NCI-H524 (cell line): Measurements from ENCODE around the gene PALMD.

Experiments
- DNase-seq, 2 experiments: peaks; one replicate each; lab custom pipeline; 2025; lab: John Stamatoyannopoulos, UW

The PALMD gene, protein sequence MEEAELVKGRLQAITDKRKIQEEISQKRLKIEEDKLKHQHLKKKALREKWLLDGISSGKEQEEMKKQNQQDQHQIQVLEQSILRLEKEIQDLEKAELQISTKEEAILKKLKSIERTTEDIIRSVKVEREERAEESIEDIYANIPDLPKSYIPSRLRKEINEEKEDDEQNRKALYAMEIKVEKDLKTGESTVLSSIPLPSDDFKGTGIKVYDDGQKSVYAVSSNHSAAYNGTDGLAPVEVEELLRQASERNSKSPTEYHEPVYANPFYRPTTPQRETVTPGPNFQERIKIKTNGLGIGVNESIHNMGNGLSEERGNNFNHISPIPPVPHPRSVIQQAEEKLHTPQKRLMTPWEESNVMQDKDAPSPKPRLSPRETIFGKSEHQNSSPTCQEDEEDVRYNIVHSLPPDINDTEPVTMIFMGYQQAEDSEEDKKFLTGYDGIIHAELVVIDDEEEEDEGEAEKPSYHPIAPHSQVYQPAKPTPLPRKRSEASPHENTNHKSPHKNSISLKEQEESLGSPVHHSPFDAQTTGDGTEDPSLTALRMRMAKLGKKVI

DNA sequence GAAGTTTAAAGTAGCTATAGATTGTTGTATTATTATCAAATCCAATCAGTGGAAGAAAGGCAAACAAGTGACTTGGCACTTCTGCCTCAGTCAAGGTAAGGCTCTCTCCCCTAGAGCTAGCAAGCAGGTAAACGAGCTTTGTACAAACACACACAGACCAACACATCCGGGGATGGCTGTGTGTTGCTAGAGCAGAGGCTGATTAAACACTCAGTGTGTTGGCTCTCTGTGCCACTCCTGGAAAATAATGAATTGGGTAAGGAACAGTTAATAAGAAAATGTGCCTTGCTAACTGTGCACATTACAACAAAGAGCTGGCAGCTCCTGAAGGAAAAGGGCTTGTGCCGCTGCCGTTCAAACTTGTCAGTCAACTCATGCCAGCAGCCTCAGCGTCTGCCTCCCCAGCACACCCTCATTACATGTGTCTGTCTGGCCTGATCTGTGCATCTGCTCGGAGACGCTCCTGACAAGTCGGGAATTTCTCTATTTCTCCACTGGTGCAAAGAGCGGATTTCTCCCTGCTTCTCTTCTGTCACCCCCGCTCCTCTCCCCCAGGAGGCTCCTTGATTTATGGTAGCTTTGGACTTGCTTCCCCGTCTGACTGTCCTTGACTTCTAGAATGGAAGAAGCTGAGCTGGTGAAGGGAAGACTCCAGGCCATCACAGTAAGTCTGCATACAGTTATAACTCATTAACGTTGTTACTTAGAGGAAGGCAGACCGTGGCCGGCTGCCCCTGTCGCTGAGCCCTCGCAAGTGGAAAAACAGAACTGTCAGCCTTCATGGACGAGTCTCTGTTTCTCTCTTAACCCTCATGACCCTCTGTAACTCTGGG lies at the start of gene PALMD:
Gene PALMD, plus strand, starts transcription at position 415 of the 833 bp plus-strand sequence. Its CDS starts 205 bp downstream, at position 620.
- DNase-seq, result peak; percentile 79 to 82

DNA sequence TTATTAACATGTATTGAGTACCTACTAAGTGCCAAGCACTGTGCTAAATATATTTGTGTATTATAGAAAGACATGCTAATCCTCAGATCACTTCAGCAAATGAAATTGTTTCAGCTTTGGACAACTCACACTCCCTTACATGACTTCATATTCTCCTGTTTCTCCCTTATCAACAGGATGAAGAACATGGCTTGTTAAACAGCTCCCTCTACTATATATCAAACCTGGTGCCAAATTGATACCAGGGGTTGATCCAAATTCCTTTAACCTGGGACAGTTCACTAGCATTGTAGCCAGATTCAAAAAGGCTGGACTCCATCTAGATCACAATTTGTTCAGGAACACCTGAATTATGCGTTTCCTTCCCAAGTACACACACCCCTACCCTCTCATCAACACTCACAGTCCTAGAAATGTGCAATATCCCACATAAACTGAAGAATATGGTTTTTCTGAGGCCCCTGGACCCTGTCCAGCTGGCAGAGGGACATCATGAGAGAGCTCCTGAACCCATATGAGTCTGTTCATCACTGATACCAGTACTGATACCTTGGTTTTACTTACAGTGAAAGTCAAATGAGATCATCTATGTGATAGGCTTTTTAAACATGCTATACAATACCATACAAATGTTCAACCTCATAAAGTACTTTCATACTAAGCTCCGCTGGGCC lies 47.0 kb upstream of the PALMD start:
- DNase-seq, result no peak

DNA sequence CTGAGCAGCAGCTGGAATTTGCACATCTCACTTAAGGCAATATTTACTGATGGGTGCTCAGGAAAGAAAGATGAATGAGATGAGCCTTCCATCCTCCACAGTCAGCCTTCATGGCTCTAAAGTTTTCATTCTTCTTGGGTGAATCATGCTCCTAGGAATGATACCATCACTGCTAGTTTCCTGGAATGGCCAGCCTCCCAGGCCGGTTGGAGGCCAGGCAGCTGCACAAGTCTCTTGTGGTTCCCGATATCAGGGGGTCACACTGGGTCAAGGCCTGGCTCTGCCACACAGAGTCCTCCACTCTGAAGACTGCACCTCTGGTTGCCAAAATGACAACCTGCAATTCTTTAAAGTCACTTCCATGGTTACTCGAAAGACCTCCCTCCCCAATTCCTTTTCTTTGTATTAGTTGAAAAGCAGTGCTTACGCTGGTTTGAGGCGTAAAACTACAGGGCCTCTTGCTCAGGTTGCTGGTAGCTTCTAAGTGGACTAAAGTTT lies 46.2 kb upstream of the PALMD start:
- DNase-seq, result no peak

DNA sequence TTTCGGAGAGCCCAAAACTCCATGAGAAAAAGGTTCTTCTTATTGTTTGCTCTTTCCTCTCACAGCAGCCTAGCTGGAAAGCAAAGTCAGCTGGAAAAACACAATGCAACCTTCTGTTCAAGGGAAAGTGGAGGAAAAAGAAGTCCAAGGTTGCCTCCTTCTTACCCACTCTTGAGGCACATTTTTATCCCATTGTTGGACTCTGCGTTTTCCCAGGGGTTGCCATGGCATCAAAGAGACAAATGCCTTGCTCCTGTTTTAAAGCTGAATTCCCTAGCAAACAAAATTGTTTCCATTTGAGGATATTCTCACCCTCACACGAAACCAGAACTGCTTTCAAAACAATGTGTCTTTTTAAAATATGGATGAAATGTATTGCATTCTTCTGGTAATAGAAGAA lies 45.1 kb upstream of the PALMD start:
- DNase-seq, result no peak

DNA sequence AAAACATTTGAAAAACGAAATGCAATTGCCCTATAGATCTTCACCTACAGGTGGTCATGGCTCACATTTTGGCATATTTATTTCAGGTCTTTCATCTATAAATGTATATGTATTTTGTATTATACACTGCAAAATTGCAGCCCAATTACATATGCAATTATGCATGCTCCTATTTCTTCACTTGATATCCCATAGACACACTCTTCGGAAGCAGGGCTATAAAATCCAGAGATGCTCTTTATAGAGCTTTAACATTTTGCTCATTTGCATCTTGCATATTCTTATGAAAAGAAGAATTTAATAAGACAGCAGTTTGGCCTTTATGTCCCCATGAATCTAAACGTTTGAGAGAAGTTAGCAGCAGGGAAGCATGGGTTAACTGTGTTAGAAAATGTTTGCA lies 44.7 kb upstream of the PALMD start:
- DNase-seq, result no peak

DNA sequence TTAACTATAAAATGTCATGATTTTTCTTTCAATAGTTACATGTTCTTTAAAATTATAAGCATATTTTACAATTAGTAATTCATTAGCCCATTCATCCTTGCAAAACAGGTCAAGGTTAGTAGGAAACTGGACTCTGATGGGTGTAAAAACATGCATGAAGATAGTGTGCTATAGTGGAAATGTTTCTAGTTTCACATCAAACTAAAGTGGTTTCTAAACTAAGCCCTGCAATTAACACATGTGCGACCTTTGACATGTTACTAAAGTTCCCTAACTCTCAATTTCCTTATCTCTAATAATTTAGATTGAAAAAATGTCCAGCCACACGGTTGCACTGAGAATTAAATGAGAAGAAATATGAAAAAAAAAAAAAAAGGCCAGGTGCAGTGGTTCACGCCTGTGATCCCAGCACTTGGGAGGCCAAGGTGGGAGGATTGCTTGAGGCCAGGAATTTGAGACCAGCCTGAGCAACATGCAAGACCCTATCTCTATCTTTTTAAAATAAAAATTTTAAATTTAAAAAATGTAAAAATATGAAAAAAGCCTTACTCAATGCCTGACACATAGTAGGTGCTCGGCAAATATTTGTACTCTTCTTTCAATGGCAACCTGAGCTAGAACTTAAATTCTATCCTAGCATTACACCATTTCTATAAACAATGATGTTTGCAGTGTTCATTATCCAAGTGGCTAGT lies 44.1 kb upstream of the PALMD start:
- DNase-seq, result no peak

DNA sequence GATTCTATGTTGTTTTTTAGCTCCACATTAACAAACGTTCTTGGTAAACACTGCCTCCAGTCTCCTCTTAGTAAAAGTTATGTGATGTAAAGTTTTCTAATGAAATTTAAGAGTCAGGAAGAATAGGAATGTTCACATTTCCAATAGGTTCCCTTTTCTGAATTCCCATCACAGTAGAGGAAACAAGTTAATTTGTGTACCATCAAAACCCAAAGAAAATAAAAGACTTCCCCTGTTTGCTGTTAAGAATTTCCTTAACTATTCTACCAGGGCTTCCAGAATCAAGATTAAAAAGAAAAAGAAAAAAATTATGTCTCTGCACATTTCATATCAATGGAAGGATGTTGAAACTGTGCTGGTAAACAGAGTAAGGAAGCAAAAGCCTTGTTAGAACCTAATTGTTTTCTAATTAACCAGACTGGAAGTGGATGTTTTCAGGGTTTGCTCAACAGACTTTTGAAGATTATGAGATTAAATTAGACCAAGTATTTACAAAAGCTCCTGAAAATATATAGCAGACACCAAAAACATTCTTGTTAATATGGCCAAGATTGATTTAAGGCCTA lies 43.4 kb upstream of the PALMD start:
- no peak for DNase-seq

DNA sequence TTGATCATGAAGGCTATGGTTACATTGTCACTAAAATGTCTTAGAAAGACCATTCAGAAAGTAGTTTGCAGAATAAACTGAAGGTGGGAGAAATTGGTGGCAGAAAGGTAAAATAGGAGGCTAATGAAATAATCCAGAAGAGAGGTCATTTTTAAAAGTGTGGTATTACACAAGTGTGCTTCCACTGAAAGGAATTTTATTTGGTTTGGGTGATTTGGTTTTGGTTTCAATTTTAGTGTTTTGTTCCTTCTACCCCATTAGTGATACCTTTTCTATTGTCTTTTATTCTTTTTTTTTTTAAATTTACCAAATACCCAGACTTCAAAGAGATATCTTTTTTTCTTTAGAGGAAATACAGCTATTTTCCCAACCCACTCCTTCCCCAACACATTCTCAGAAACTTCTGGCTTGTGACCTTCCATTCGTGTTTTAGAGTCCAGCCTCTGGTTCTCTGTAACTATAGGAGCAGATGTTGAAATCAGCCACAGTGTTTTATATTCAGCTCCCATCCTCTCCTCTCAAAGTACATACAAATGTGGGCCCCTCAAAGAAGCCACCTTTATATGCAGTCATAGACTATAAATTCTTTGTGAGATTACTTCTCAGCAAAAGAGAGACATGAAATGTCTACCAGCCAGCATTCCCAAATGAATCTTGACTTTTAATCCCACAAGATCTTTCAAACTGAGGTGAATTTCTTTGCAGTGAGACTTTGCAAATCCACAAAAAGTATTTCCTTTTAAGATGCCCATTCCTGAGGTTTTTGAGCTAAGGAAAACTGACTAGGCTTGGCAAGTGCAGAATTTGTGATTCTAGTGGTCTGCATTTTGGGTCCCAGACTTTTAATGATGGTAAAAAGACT lies 42.0 kb upstream of the PALMD start:
- no peak for DNase-seq

DNA sequence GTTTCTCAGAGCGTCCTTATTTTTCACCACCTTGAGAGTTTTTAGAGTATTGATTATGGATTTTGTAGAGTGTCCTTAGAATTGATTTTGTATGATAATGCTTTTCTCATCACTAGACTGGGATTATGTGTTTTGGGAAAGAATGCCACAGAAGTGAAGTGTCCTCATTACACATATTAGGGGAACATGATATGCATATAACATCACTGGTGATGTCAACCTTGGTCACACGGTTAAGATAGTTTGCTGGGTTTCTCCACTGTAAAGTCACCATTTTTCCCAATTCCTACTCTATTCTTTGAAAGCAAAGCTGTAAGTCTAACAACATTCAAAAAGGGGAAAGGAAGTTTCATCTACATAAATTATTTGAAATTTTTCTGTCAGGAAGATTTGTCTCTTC lies 39.6 kb upstream of the PALMD start:
- no peak for DNase-seq

DNA sequence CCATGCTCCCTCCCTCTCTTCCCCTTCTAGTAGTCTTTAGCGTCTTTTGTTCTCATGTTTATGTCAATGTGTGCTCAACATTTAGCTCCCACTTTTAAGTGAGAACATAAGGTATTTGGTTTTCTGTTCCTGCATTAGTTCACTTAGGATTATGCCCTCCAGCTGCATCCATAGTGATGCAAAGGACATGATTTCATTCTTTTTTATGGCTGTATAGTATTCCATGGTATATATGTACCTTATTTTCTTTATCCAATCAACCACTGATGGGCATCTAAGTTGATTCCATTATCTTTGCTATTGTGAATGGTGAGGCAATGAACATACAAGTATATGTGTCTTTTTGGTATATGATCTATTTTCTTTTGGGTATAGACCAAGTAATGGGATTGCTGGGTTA lies 38.3 kb upstream of the PALMD start:
- no peak for DNase-seq

DNA sequence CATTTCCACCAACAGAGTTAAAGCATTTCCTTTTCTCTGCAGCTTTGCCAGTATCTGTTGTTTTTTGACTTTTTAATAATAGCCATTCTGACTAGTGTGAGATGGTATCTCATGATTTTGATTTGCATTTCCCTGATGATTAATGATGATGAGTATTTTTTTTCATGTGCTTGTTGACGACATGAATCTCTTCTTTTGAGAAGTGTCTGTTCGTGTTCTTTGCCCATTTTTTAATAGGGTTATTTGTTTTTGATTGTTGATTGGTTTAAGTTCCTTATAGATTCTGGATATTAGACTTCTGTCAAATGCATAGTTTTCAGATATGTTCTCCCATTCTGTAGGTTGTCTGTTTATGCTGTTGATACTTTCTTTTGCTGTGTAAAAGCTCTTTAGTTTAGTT lies 37.9 kb upstream of the PALMD start:
- no peak for DNase-seq

DNA sequence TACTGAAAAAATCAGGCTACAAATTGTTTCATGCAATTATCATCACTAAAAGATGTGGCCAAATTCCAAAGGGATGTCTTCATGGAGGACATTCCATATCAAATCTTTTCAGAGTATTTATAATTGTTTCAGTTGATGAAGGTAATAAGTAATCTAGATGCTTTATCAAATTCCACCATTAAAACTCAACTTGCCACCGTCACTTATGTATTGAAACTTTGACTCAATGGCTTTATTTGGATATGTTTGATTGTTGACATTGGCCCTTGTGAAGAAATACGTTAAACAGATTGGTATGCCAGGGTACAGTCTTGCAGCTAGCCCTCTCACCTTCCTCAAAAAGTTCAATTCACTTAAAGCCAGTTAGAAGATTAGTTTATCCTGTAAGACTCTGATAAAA lies 32.2 kb upstream of the PALMD start:
- DNase-seq, result no peak

DNA sequence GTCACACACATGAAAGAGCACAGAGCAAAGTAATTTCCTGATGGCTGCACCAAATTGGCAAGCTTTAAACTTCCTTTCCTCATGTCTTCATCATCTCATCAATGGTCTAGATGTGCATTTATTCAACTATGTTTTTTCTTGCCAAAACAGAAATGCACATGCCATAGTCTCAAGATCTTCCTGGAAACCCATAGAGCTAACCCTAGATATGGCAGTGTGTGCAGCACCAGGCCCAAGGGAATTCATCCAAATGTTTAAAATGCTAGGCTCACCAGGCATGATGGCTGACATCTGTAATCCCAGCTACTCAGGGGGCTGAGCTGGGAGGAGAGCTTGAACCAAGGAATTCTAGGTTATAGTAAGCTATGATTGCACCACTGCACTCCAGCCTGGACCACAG lies 31.2 kb upstream of the PALMD start:
- DNase-seq, result peak in 1 of 2 experiments; percentile 4

DNA sequence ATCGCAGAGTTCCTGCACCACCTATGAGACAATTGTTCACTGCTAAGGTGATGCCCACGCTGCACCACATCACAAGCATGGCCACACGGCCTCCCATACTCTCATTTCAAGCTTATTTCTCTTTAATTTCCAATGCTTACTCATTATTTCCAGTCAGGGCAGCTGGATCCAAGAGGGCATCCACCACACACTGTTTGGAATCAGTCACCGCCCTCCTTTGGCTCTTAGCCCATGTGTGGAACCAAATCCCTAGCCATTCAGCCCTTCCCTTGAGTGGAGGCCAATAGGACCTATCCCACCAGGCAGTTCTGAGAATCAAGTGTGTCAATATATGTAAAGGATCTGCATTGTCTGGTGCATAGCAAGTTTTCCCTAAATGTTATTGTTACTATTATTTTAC lies 26.3 kb upstream of the PALMD start:
- no peak for DNase-seq

DNA sequence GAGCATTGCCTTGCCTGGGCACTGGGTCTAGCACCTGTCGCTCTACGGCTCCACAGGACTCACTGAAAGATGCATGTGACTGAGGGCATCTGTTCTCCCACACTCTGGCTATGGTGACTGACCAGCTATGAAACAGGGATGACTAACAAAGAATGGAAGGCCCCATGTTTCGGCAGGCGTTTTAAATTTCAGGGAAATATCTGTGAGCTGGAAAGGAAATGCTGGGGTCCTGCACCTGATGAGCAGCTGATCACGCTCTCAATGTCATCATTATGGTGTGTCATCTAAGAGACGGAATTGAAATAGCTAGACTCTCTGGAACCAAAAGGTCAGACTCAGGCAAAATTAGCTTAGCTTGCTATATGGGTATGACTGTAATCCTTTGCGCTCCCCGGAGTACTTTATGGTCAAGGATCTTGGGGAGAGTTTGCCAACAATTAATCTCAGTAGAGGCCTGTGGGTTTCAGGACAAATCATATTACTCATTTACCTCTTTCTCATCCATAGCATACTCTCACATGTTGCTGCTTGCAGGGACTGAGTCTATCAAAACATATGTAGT lies 24.5 kb upstream of the PALMD start:
- DNase-seq, result peak in 1 of 2 experiments; percentile 2

DNA sequence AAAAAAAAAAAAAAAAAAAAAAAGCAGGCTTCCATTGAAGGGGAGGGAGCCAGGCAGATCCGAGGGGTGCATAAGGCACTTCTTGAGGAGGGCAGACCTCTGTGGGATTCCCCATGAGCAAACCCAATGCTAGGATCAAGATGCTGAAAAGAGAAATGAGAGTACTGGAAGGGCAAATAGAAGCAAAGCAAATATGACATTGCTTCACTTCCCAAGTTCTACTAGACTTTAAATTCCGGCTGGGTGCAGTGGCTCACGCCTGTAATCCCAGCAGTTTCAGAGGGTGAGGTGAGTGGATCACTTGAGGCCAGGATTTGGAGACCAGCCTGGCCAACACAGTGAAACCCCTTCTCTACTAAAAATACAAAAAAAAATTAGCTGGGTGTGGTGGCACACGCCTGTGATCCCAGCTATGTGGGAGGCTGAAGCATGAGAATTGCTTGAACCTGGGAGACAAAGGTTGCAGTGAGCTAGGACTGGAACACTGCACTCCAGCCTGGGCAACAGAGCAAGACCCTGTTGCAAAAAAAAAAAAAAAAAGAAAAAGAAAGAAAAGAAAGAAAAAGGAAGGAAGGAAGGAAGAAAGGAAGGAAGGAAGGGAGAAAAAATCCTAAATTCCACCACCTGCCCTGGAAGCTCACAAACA lies 23.1 kb upstream of the PALMD start:
- DNase-seq, result no peak

DNA sequence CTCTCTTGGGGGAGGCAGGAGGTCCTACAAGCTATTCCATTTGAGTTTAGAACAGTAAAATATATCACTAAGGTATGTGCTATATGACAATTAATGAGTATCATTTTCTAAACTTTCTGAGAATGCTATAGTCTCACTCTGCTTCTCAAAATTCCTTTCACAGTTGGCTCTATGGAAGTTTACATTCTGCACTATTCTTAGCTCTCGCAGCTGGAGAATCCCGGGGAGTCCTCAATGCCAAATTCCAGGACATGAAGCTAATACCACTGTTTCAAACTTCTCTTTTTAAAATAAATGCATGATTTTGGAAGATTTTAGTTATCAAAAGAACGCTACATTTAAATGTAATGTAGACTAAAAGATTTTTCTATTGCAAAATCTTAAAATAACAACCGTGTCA lies 22.4 kb upstream of the PALMD start:
- DNase-seq, result no peak

DNA sequence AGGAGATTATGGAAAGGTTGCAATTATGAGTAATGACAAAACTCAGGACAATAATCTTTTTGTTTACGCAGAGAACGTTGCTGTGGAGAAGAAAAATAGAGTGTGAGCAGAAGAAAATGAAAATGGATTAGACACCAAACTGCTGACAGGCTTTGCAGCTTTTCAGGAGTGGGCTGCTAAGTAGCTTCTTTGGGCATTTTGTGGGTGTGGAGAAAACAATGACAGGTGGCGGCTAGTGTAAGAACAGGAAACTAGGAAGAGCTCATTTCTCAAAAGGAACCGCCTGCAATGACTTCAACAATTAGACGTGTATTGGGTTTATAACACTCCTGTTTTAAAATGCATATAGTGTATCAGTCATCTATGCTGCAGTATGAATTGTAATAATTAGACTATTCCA lies 18.3 kb upstream of the PALMD start:
- peak; percentile 47 to 80 for DNase-seq

DNA sequence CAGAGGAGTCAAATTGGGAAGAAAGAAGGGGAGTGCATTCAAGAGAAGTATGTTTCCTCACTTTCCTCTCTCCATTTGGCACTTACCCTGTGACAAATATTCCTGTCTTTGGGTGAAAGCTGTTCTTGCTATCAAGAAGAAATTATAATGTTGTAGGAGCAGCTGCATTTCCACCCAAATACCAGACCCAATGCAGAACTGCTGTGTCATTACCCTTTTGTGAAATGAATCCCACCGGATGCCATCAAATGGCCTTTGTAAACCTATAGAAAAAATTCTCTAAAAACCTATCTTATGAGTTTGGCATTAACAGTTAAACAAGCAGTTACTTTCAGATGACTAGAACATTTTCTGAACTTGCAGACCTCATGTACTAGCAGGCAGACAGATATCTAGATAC lies 16.7 kb upstream of the PALMD start:
- DNase-seq, result no peak
